Measurements from ENCODE around the gene CD9.
"Not testable (repeated sequence)": the region's sequence is repeated elsewhere in the genome, so short reads cannot be mapped to it uniquely, and the experiment has no call there.

CD9 gene

GRCh38 chr12:6205144-6205539 is 4.9 kb downstream of the CD9 start:
- H3K27ac ChIP-seq = peak overlapping the region; percentile 22

GRCh38 chr12:6205761-6206160 is 5.6 kb downstream of the CD9 start:
- TF ChIP-seq, protein P1, sequence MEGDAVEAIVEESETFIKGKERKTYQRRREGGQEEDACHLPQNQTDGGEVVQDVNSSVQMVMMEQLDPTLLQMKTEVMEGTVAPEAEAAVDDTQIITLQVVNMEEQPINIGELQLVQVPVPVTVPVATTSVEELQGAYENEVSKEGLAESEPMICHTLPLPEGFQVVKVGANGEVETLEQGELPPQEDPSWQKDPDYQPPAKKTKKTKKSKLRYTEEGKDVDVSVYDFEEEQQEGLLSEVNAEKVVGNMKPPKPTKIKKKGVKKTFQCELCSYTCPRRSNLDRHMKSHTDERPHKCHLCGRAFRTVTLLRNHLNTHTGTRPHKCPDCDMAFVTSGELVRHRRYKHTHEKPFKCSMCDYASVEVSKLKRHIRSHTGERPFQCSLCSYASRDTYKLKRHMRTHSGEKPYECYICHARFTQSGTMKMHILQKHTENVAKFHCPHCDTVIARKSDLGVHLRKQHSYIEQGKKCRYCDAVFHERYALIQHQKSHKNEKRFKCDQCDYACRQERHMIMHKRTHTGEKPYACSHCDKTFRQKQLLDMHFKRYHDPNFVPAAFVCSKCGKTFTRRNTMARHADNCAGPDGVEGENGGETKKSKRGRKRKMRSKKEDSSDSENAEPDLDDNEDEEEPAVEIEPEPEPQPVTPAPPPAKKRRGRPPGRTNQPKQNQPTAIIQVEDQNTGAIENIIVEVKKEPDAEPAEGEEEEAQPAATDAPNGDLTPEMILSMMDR (conservative IDR thresholded peaks at IDR 0.05) = no peak
- no peak for TF ChIP-seq ZFX (IDR thresholded peaks at IDR 0.05)
- H3K27ac ChIP-seq = peak overlapping the region; percentile 22

More at GRCh38 chr12:6205144-6205539, 4.9 kb downstream of the CD9 start:
- TF ChIP-seq, protein P1 (conservative IDR thresholded peaks at IDR 0.05) = no peak
- TF ChIP-seq ZFX (IDR thresholded peaks at IDR 0.05) = no peak

DNA sequence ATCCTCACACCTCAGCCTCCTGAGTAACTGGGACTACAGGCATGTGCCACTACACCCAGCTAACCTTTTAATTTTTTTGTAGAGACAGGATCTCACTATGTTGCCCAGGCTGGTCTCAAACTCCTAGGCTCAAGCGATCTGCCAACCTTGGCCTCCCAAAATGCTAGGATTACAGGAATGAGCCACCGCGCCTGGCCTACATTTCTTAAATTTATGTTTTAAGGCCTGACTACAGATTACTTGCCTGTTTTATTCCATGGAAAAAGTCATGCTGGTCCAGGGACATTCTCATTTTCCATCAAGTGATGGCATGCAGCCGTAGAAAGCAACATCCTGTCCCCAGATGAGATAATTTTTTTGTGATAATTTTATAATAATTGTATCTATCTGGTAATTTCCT is 6.1 kb downstream of the CD9 start:
- H3K27ac ChIP-seq = no peak overlapping the region

GRCh38 chr12:6207259-6207925 is 7.2 kb downstream of the CD9 start:
- TF ChIP-seq ZFX (IDR thresholded peaks at IDR 0.05) = no peak
- TF ChIP-seq, protein P1 (conservative IDR thresholded peaks at IDR 0.05) = no peak
- H3K27ac ChIP-seq = 0 out of 2 replicates have a peak overlapping the region, but pooled peaks have one; percentile 1

More for the DNA sequence above, 6.1 kb downstream of the CD9 start:
- no peak for TF ChIP-seq ZFX (IDR thresholded peaks at IDR 0.05)
- TF ChIP-seq, protein P1 (conservative IDR thresholded peaks at IDR 0.05) = no peak

- TF ChIP-seq, protein P1 (conservative IDR thresholded peaks at IDR 0.05) = no peak
- no peak for TF ChIP-seq ZFX (IDR thresholded peaks at IDR 0.05)
- H3K27ac ChIP-seq = no peak overlapping the region
Measured at GRCh38 chr12:6208130-6208529, 7.9 kb downstream of the CD9 start.

DNA sequence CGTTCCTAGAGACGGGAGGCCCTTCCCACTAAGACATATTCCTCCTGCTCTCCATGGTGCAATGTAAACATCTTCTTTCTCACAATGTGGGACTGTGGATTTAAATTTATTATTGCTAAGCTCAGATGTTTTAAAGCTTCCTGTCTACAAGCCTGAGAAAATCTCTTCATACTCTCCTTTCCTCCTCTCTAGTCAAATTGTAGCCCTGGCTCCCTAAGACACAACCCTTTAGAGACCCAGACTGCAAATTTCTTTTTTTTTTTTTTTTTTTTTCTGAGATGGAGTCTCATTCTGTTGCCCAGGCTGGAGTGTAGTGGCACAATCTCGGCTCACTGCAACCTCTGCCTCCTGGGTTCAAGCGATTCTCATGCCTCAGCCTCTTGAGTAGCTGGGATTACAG is 9.2 kb downstream of the CD9 start:
- H3K27ac ChIP-seq = not testable (repeated sequence)

- H3K27ac ChIP-seq = 0 out of 2 replicates have a peak overlapping the region, but pooled peaks have one; percentile 8
- TF ChIP-seq, protein P1 (conservative IDR thresholded peaks at IDR 0.05) = no peak
- no peak for TF ChIP-seq ZFX (IDR thresholded peaks at IDR 0.05)
Measured at GRCh38 chr12:6211421-6211869, 11.2 kb downstream of the CD9 start.

DNA sequence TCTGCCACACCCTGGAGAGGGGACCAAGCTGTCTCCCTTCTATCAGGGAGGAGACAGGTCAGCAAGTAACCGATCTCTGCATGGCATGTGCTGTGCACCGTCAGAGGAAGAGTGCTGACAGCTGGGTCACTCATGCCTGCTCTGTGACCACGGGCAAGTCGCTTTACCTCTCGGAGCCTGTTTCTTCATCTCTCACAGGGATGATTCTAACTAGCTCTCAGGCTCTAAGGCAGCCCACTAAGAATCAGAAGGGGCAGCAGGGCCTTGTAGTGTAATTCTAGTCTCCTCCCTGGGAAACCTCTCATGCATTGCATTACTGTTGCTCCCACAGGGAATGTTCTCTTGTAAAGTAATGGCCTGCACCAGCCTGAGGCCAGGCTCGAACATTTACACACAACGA is 11.9 kb downstream of the CD9 start:
- TF ChIP-seq ZFX (IDR thresholded peaks at IDR 0.05) = no peak
- TF ChIP-seq, protein P1 (conservative IDR thresholded peaks at IDR 0.05) = no peak
- peak overlapping the region; percentile 16 for H3K27ac ChIP-seq
